GM18868 (cell line): ENCODE results near the gene SPATA45.

Experiments used
- ATAC-seq: cut with Tn5 transposase; IDR thresholded peaks from one replicate; pipeline ENCODE4 v1.9.1; 2021; ENCODE audit warnings: mild to moderate bottlenecking, moderate library complexity; ENCODE audit not compliant: unreplicated experiment

Gene SPATA45

GRCh38 chr1:212782422-212783154, 64.9 kb downstream of the SPATA45 start:
- ATAC-seq, result no peak

DNA sequence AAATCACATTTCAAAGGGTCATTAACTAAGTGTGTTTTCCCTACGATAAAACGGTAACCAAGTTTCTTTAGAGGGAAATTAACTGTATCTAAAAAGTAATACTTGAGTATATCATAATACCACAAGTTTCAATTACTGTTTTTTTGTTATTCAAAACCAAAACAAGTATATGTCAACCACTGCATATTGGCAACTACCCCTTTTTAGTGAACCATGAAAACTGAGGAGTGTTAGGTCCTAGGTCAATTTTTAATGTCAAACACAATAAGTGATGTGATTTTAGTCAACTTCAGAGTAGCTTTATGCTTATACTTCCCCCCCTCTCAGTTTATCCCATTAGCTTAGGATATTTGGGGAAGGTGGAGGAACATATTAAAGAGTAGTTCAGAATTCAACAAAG, 66.2 kb downstream of the SPATA45 start:
- no peak for ATAC-seq

- ATAC-seq, result no peak
Observed at GRCh38 chr1:212780759-212781158, 66.7 kb downstream of the SPATA45 start.
